GM23248 (cell line): ENCODE measurements around the gene CCDC88C. TPM values are rescaled to one million over a fixed set of nuclear protein-coding genes. Genes with fewer than 3 reads are reported as not detected.

ENCODE experiments used
- DNase-seq: peaks from one replicate; pipeline ENCODE4 v3.0.0-alpha.2; 2015
- H2AFZ ChIP-seq: fragments of 200-600 bp; sonication (generic); 2 replicates; pipeline ENCODE4 v1.6.1; 2016; ENCODE audit warnings: antibody characterized with exemption
- H3F3A ChIP-seq: fragments of 200-600 bp; sonication (generic); 2 replicates; pipeline ENCODE4 v1.6.1; 2016; ENCODE audit warnings: mild to moderate bottlenecking, antibody characterized with exemption, mixed run types; ENCODE audit not compliant: insufficient read depth
- H3K27ac ChIP-seq: fragments of 200-600 bp; sonication (generic); 2 replicates; pipeline ENCODE4 v1.5.1; 2016; ENCODE audit warnings: mild to moderate bottlenecking
- H3K27me3 ChIP-seq: fragments of 200-600 bp; sonication (generic); replicated peaks from 2 replicates; pipeline ENCODE4 v1.6.1; 2016; ENCODE audit warnings: mild to moderate bottlenecking; ENCODE audit not compliant: insufficient read depth
- H3K36me3 ChIP-seq: fragments of 200-600 bp; sonication (generic); 2 replicates; pipeline ENCODE4 v1.6.1; 2016; ENCODE audit warnings: low read depth, mild to moderate bottlenecking
- H3K4me1 ChIP-seq: fragments of 200-600 bp; sonication (generic); 2 replicates; pipeline ENCODE4 v1.6.1; 2016; ENCODE audit warnings: mild to moderate bottlenecking; ENCODE audit not compliant: insufficient read depth
- H3K4me2 ChIP-seq: fragments of 200-600 bp; sonication (generic); one replicate; pipeline ENCODE4 v1.6.1; 2016; ENCODE audit warnings: mild to moderate bottlenecking; ENCODE audit not compliant: unreplicated experiment
- H3K4me3 ChIP-seq: fragments of 200-600 bp; sonication (generic); 2 replicates; pipeline ENCODE4 v1.5.1; 2016; ENCODE audit warnings: mild to moderate bottlenecking
- H3K79me2 ChIP-seq: fragments of 200-600 bp; sonication (generic); 2 replicates; pipeline ENCODE4 v1.6.1; 2016; ENCODE audit warnings: mild to moderate bottlenecking; ENCODE audit not compliant: insufficient read depth
- H3K9ac ChIP-seq: fragments of 200-600 bp; sonication (generic); 2 replicates; pipeline ENCODE4 v1.6.1; 2016; ENCODE audit warnings: mild to moderate bottlenecking
- H3K9me2 ChIP-seq: fragments of 200-600 bp; sonication (generic); 2 replicates; pipeline ENCODE4 v1.6.1; 2016; ENCODE audit warnings: mixed run types, mild to moderate bottlenecking, moderate library complexity; ENCODE audit not compliant: insufficient read depth
- H3K9me3 ChIP-seq: fragments of 200-600 bp; sonication (generic); one replicate; pipeline ENCODE4 v1.6.1; 2017; ENCODE audit warnings: low read depth
- H4K20me1 ChIP-seq: fragments of 200-600 bp; sonication (generic); 2 replicates; pipeline ENCODE4 v1.6.0; 2016; ENCODE audit not compliant: insufficient read depth
- EZH2 ChIP-seq: fragments of 200-600 bp; sonication (generic); IDR thresholded peaks from 2 replicates; pipeline ENCODE4 v1.6.1; 2018; ENCODE audit warnings: antibody characterized with exemption, mild to moderate bottlenecking; ENCODE audit not compliant: insufficient read depth, poor library complexity, severe bottlenecking
- EZH2phosphoT487 ChIP-seq: fragments of 200-600 bp; sonication (generic); IDR thresholded peaks from 2 replicates; pipeline ENCODE4 v1.6.1; 2018; ENCODE audit warnings: antibody characterized with exemption, moderate library complexity, mild to moderate bottlenecking, low read depth; ENCODE audit not compliant: insufficient read depth
- WGBS, 2 experiments: methylation state at CpG; one replicate each; pipeline ENCODE4 v1.1.6; 2015 to 2017; ENCODE audit warnings: low lambda C conversion rate in 2 of 2, low coverage in 1 of 2; ENCODE audit errors: missing lambda C conversion rate in 2 of 2; 5-methylcytosine and 5-hydroxymethylcytosine counted together
- in situ Hi-C: fragments of 300-500 bp; cut with MboI; formaldehyde crosslinking; loops from 2 replicates; pipeline ENCODE4 v1.15.0; 2020
- polyA plus RNA-seq: library from polyadenylated mRNA; unstranded; fragments of >200 nt; fragmentation: Nextera tagmentation; extraction: Ambion mirVana; gene quantifications from 2 replicates; pipeline ENCODE4 v1.2.1, GENCODE V29; 2016
- total RNA-seq: library from RNA; depleted of rRNA; stranded (reverse); fragments of >200 nt; shearing (Covaris generic); gene quantifications from 2 replicates; pipeline ENCODE4 v1.2.3, GENCODE V29; 2014

Gene CCDC88C
- total and polyA plus RNA-seq, 2 experiments from 2014 or later, result not detected

- TF ChIP-seq EZH2phosphoT487 (no peak), EZH2 (no peak)
- 95 to 99% methylated on average over 16 of the region's 16 CpGs for WGBS, 2 experiments
- in situ Hi-C loops, result no loop called here
- no peaks in the 10 kb centered on the region for H3K27me3 ChIP-seq
- no peak overlapping the region for H3K9ac ChIP-seq
- peaks cover 37% of the 10 kb centered on the region for H3F3A ChIP-seq
- no peak overlapping the region for H2AFZ ChIP-seq
- H3K4me2 ChIP-seq, result no peak overlapping the region
- H4K20me1 ChIP-seq, result no peaks in the 10 kb centered on the region
- no peak for DNase-seq
- H3K9me3 ChIP-seq, result no peaks in the 10 kb centered on the region
- peaks cover 24% of the 10 kb centered on the region for H3K79me2 ChIP-seq
- H3K9me2 ChIP-seq, result no peaks in the 10 kb centered on the region
- no peak overlapping the region for H3K27ac ChIP-seq
- H3K4me3 ChIP-seq, result no peak overlapping the region
- peaks cover 36% of the 10 kb centered on the region for H3K4me1 ChIP-seq
- no peaks in the 10 kb centered on the region for H3K36me3 ChIP-seq
Measured at GRCh38 chr14:91234791-91235114, 182.9 kb downstream of the CCDC88C start.

DNA sequence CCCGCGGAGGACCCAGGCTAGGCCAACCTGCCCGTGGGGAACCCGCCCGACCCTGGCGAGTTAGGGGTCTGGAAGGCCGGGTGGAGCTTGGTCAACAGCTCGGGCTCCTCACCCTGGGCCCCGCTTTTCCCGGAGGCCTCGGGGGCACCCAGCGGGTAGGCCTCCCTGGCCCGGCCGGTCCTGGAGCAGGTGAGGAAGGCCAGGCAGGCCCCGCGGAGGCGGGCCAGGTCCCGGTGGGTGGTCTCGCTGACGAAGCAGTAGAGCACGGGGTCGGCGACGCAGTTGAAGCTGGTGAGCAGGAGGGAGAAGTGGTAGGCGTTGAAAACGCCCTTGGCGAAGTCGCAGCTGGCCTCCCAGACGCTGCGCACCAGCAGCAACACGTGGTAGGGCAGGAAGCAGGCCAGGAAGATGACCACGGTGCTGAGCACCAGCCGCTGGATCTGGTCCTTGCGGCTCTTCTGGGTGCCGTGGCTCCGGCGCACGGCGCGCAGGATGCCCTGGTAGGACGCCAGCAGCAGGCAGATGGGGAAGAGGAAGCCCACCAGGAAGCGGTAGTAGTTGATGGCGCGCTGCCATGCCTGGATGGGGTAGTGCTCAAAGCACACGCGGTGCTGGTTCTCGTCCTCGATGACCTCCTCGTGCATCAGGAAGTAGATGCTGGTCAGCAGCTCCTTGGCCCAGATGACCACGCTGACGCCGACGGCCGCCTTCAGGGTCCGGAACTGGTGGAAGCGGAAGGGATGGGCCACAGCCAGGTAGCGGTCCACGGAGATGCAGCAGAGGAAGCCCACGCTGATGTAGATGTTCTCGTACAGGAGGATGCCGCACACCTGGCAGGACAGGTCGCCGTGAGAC, 183.5 kb downstream of the CCDC88C start:
- peaks cover 19% of the 10 kb centered on the region for H3K79me2 ChIP-seq
- no peaks in the 10 kb centered on the region for H4K20me1 ChIP-seq
- DNase-seq, result no peak
- H3K9ac ChIP-seq, result no peak overlapping the region
- H3K4me3 ChIP-seq, result no peak overlapping the region
- WGBS, 2 experiments, result 96% methylated on average over 61 of the region's 63 CpGs
- no peaks in the 10 kb centered on the region for H3K27me3 ChIP-seq
- no peaks in the 10 kb centered on the region for H3K9me3 ChIP-seq
- H3K9me2 ChIP-seq, result no peaks in the 10 kb centered on the region
- no peak overlapping the region for H2AFZ ChIP-seq
- peaks cover 42% of the 10 kb centered on the region for H3F3A ChIP-seq
- in situ Hi-C loops, result no loop called here
- no peak overlapping the region for H3K27ac ChIP-seq
- no peaks in the 10 kb centered on the region for H3K36me3 ChIP-seq
- H3K4me2 ChIP-seq, result no peak overlapping the region
- TF ChIP-seq EZH2phosphoT487 (no peak), EZH2 (no peak)
- peaks cover 41% of the 10 kb centered on the region for H3K4me1 ChIP-seq

- TF ChIP-seq EZH2, result no peak
- TF ChIP-seq EZH2phosphoT487, result no peak
- Histone ChIP-seq H4K20me1 (no peaks in the 10 kb centered on the region), H3F3A (peaks cover 48% of the 10 kb centered on the region), H3K79me2 (peaks cover 6% of the 10 kb centered on the region; the same call in 1 of the 2 replicates), H3K9me3 (no peaks in the 10 kb centered on the region), H3K9me2 (no peaks in the 10 kb centered on the region), H3K4me3 (no peak overlapping the region), H3K4me2 (no peak overlapping the region), H3K27me3 (no peaks in the 10 kb centered on the region), H3K36me3 (no peaks in the 10 kb centered on the region), H3K9ac (no peak overlapping the region), H3K27ac (no peak overlapping the region), H2AFZ (no peak overlapping the region), H3K4me1 (peaks cover 52% of the 10 kb centered on the region)
- WGBS, 2 experiments, result 100% methylated on average over 2 of the region's 2 CpGs
- in situ Hi-C loops, result no loop called here
- DNase-seq, result no peak
Measured at GRCh38 chr14:91232603-91233002, 185.0 kb downstream of the CCDC88C start.

DNA sequence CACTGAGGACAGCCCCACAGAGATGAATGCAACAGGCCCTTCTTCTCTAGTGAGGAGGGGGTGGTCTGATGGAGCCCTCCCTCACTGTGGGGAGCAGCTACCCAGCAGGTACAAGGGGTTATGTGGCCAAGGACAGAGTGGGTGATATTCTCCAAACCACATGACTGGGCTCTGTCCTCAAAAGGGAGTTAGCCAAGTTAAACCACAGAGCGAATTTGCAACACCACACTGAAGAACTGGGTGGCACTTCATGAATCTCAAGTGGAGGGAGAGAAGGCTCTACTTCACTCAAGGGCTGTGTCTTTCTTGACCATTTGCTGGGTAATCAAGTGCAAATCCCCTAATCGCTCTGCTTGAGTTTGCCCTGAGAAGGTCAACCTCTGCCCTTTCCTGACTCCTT, 185.6 kb downstream of the CCDC88C start:
- Histone ChIP-seq H2AFZ (no peak overlapping the region), H3K27ac (peak overlapping the region; percentile 70), H3K9ac (no peak overlapping the region), H4K20me1 (no peaks in the 10 kb centered on the region), H3F3A (peaks cover 49% of the 10 kb centered on the region), H3K9me2 (no peaks in the 10 kb centered on the region), H3K4me2 (no peak overlapping the region), H3K4me1 (peaks cover 48% of the 10 kb centered on the region), H3K9me3 (no peaks in the 10 kb centered on the region), H3K4me3 (no peak overlapping the region), H3K36me3 (no peaks in the 10 kb centered on the region), H3K79me2 (peaks cover 6% of the 10 kb centered on the region; the same call in 1 of the 2 replicates), H3K27me3 (no peaks in the 10 kb centered on the region)
- in situ Hi-C loops, result no loop called here
- DNase-seq, result no peak
- TF ChIP-seq EZH2, result no peak
- no peak for TF ChIP-seq EZH2phosphoT487
- WGBS, 2 experiments, result 97 to 100% methylated on average over 2 of the region's 2 CpGs
